Neural cell (in vitro differentiated cells): ENCODE results near the gene ALOX5. TPM values are rescaled to one million over a fixed set of nuclear protein-coding genes. Genes with fewer than 3 reads are reported as not detected.

Source experiments
- H2AFZ ChIP-seq: fragments of 200-600, 300-800 bp; sonication (generic), shearing (Covaris generic); 2 replicates; pipeline ENCODE4 v1.6.0; 2014; ENCODE audit warnings: low read depth, mild to moderate bottlenecking, antibody characterized with exemption, low read length, moderate library complexity
- H3F3A ChIP-seq: fragments of 200-600 bp; shearing (Covaris generic); 2 replicates; pipeline ENCODE4 v1.6.1; 2016; ENCODE audit warnings: mild to moderate bottlenecking, moderate library complexity, mixed read lengths, antibody characterized with exemption, low read length; ENCODE audit not compliant: insufficient read depth, poor library complexity, severe bottlenecking
- H3K27ac ChIP-seq: fragments of 200-600, 300-800 bp; sonication (generic), shearing (Covaris generic); 2 replicates; pipeline ENCODE4 v1.5.1; 2014; ENCODE audit warnings: mild to moderate bottlenecking, low read length, moderate library complexity
- H3K27me3 ChIP-seq: fragments of 300-800, 200-600 bp; sonication (generic), shearing (Covaris generic); 2 replicates; pipeline ENCODE4 v1.6.0; 2014; ENCODE audit warnings: mild to moderate bottlenecking, low read depth, low read length, moderate library complexity; ENCODE audit not compliant: insufficient read depth
- H3K36me3 ChIP-seq: fragments of 300-800, 200-600 bp; sonication (generic), shearing (Covaris generic); 2 replicates; pipeline ENCODE4 v1.5.1; 2014; ENCODE audit warnings: mild to moderate bottlenecking, antibody characterized with exemption, low read length, moderate library complexity; ENCODE audit not compliant: insufficient read depth
- H3K4me2 ChIP-seq: fragments of 300-800, 200-600 bp; sonication (generic), shearing (Covaris generic); 2 replicates; pipeline ENCODE4 v1.6.0; 2014; ENCODE audit warnings: mild to moderate bottlenecking, low read length
- H3K4me3 ChIP-seq: fragments of 300-800, 200-600 bp; sonication (generic), shearing (Covaris generic); 2 replicates; pipeline ENCODE4 v1.5.1; 2014; ENCODE audit warnings: mild to moderate bottlenecking, low read length, moderate library complexity
- H3K79me2 ChIP-seq: fragments of 200-600 bp; shearing (Covaris generic); replicated peaks from 2 replicates; pipeline ENCODE4 v1.6.0; 2014; ENCODE audit warnings: mild to moderate bottlenecking, low read length, moderate library complexity; ENCODE audit not compliant: insufficient read depth
- H3K9ac ChIP-seq: fragments of 300-800, 200-600 bp; sonication (generic), shearing (Covaris generic); 2 replicates; pipeline ENCODE4 v1.6.1; 2016; ENCODE audit warnings: mild to moderate bottlenecking, low read length, mixed read lengths
- H3K9me2 ChIP-seq: fragments of 200-600 bp; shearing (Covaris generic); 2 replicates; pipeline ENCODE4 v1.6.1; 2016; ENCODE audit warnings: mild to moderate bottlenecking, low read length, mixed read lengths; ENCODE audit not compliant: insufficient read depth
- H3K9me3 ChIP-seq: fragments of 200-600, 300-800 bp; sonication (generic), shearing (Covaris generic); 2 replicates; pipeline ENCODE4 v1.6.1; 2016; ENCODE audit warnings: mild to moderate bottlenecking, mixed run types, low read length, moderate library complexity, mixed read lengths
- H4K20me1 ChIP-seq: fragments of 200-600 bp; shearing (Covaris generic); 2 replicates; pipeline ENCODE4 v1.6.1; 2016; ENCODE audit warnings: mild to moderate bottlenecking, mixed run types; ENCODE audit not compliant: insufficient read depth
- EP300 ChIP-seq: fragments of 450-650 bp; conservative IDR thresholded peaks from 2 replicates; pipeline ENCODE4 v1.6.1; 2014; ENCODE audit warnings: antibody characterized with exemption, mild to moderate bottlenecking, moderate library complexity; ENCODE audit not compliant: poor library complexity, severe bottlenecking
- EZH2 ChIP-seq: fragments of 200-600, 300-800 bp; shearing (Covaris generic), sonication (generic); IDR thresholded peaks from 2 replicates; pipeline ENCODE4 v1.6.1; 2014; ENCODE audit warnings: antibody characterized with exemption, low read length, borderline replicate concordance, mild to moderate bottlenecking; ENCODE audit not compliant: insufficient read depth, poor library complexity, severe bottlenecking
- MXI1 ChIP-seq: fragments of 450-650 bp; conservative IDR thresholded peaks from 2 replicates; pipeline ENCODE4 v1.6.1; 2014; ENCODE audit warnings: antibody characterized with exemption, mild to moderate bottlenecking; ENCODE audit not compliant: poor library complexity, severe bottlenecking
- POLR2AphosphoS5 ChIP-seq: IDR thresholded peaks from 2 replicates; pipeline ENCODE4 v1.6.1; 2012
- SMC3 ChIP-seq: fragments of 450-650 bp; conservative IDR thresholded peaks from 2 replicates; pipeline ENCODE4 v1.6.1; 2014; ENCODE audit warnings: antibody characterized with exemption, mild to moderate bottlenecking, moderate library complexity; ENCODE audit not compliant: poor library complexity
- TAF1 ChIP-seq: IDR thresholded peaks from 2 replicates; pipeline ENCODE4 v1.6.1; 2012; ENCODE audit warnings: low read depth
- polyA plus RNA-seq: library from polyadenylated mRNA; depleted of rRNA; stranded (reverse); fragments of >200 nt; gene quantifications from 2 replicates; pipeline ENCODE4 v1.2.3, GENCODE V29; 2014
- TF ChIP-seq, protein P1 (sequence below): fragments of 450-650 bp; IDR thresholded peaks from 2 replicates; pipeline ENCODE4 v1.5.1; 2014; ENCODE audit warnings: antibody characterized with exemption, mild to moderate bottlenecking, moderate library complexity; ENCODE audit not compliant: poor library complexity, severe bottlenecking
- TF ChIP-seq, protein P2 (sequence below): IDR thresholded peaks from 2 replicates; pipeline ENCODE4 v1.6.1; 2012; ENCODE audit warnings: borderline replicate concordance

ALOX5 gene
- polyA plus RNA-seq, 1 donor from 2014 or later = not detected

DNA sequence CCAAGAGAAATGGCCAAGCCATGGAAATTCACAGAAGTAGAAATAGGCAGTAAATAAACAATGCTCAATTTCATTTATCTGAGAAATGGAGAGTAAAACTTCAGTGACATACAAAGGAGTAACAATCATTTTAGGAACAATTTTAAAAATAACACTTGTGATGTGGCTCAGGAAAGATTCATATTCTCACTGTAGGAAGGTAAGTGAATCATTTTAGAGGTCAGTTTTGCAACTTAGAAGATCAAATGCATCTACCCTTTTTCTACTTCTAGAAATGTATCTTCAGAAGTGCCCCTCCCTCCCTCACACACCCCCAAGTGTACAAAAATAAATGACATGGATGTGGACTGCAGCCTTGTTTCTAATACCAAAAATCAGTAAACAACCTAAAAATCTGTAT lies 78.3 kb downstream of the ALOX5 start:
- H2AFZ ChIP-seq = no peak overlapping the region
- no peak overlapping the region for H3K27ac ChIP-seq
- TF ChIP-seq, protein P1, sequence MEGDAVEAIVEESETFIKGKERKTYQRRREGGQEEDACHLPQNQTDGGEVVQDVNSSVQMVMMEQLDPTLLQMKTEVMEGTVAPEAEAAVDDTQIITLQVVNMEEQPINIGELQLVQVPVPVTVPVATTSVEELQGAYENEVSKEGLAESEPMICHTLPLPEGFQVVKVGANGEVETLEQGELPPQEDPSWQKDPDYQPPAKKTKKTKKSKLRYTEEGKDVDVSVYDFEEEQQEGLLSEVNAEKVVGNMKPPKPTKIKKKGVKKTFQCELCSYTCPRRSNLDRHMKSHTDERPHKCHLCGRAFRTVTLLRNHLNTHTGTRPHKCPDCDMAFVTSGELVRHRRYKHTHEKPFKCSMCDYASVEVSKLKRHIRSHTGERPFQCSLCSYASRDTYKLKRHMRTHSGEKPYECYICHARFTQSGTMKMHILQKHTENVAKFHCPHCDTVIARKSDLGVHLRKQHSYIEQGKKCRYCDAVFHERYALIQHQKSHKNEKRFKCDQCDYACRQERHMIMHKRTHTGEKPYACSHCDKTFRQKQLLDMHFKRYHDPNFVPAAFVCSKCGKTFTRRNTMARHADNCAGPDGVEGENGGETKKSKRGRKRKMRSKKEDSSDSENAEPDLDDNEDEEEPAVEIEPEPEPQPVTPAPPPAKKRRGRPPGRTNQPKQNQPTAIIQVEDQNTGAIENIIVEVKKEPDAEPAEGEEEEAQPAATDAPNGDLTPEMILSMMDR = no peak
- TF ChIP-seq MXI1 = no peak

DNA sequence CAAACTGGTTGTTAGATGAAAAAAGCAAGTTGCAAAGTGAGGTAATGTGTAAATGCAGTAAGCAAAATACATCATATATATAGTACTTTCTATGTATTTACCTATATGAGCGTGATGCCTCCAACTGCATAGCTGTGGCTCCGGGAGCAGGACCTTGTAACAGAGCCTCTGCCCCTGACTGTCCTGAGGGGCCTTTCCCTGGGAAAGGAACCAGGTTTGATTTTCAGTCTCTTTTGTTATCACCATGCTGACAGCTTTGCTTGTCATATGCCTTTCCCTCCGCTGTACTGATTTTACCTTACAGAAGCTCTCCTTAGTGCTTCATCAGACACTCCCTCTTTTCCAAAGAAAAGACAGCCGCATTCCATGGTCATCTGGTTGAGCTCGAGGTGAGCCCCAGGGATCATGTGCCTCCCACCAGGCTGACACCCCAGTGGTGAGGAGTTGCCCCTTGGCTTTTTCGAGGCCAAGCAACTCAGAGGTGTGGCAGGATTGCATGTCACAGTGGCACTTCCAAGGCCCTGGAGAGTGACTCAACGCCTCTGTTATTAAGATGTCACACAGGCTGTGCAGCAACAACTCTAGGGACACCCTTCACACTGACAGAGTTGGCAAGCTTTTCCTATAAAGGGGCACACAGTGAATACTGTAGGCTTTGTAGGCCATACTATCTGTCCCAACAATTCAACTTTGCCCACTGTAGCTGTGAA lies 78.9 kb downstream of the ALOX5 start:
- Histone ChIP-seq H3K79me2 (no peaks in the 10 kb centered on the region), H3K9me3 (no peaks in the 10 kb centered on the region), H3K9me2 (no peaks in the 10 kb centered on the region)

More for the DNA sequence above, 78.3 kb downstream of the ALOX5 start:
- Histone ChIP-seq H3F3A (no peaks in the 10 kb centered on the region), H3K79me2 (no peaks in the 10 kb centered on the region), H3K9ac (no peak overlapping the region), H3K4me2 (no peak overlapping the region), H3K36me3 (no peaks in the 10 kb centered on the region), H3K9me3 (no peaks in the 10 kb centered on the region), H3K4me3 (no peak overlapping the region), H3K27me3 (no peaks in the 10 kb centered on the region), H3K9me2 (no peaks in the 10 kb centered on the region), H4K20me1 (no peaks in the 10 kb centered on the region)

More for the DNA sequence above, 78.9 kb downstream of the ALOX5 start:
- Histone ChIP-seq H3K27me3 (no peaks in the 10 kb centered on the region), H3K4me3 (no peak overlapping the region), H3F3A (no peaks in the 10 kb centered on the region), H2AFZ (no peak overlapping the region), H3K36me3 (no peaks in the 10 kb centered on the region), H3K9ac (no peak overlapping the region), H3K27ac (peak overlapping the region; percentile 24), H4K20me1 (no peaks in the 10 kb centered on the region), H3K4me2 (no peak overlapping the region)
- peak; percentile 17 for TF ChIP-seq EP300
- TF ChIP-seq POLR2AphosphoS5 = peak; percentile 24
- TF ChIP-seq TAF1 = no peak
- no peak for TF ChIP-seq EZH2
- TF ChIP-seq SMC3 = no peak
- TF ChIP-seq, protein P2, sequence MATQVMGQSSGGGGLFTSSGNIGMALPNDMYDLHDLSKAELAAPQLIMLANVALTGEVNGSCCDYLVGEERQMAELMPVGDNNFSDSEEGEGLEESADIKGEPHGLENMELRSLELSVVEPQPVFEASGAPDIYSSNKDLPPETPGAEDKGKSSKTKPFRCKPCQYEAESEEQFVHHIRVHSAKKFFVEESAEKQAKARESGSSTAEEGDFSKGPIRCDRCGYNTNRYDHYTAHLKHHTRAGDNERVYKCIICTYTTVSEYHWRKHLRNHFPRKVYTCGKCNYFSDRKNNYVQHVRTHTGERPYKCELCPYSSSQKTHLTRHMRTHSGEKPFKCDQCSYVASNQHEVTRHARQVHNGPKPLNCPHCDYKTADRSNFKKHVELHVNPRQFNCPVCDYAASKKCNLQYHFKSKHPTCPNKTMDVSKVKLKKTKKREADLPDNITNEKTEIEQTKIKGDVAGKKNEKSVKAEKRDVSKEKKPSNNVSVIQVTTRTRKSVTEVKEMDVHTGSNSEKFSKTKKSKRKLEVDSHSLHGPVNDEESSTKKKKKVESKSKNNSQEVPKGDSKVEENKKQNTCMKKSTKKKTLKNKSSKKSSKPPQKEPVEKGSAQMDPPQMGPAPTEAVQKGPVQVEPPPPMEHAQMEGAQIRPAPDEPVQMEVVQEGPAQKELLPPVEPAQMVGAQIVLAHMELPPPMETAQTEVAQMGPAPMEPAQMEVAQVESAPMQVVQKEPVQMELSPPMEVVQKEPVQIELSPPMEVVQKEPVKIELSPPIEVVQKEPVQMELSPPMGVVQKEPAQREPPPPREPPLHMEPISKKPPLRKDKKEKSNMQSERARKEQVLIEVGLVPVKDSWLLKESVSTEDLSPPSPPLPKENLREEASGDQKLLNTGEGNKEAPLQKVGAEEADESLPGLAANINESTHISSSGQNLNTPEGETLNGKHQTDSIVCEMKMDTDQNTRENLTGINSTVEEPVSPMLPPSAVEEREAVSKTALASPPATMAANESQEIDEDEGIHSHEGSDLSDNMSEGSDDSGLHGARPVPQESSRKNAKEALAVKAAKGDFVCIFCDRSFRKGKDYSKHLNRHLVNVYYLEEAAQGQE = no peak
